ENCODE measurements around the gene CCSER2. TPM values are rescaled to one million over a fixed set of nuclear protein-coding genes. Genes with fewer than 3 reads are reported as not detected.
A peak's percentile ranks its signal among the peaks of the same experiment; 100 is the strongest.

The CCSER2 gene
- total and polyA plus RNA-seq, 4 donors, result 9.4 to 83.5 (median 32.5) TPM

GRCh38 chr10:84456126-84456525, 127.7 kb downstream of the CCSER2 start:
- Histone ChIP-seq H3K9ac (ENCODE audit: insufficient read depth in 1 of 2, low read length in 2 of 2) (no peak overlapping the region), H3K4me3 (no peak overlapping the region), H3K4me1 (ENCODE audit: control insufficient read depth in 5 of 5, insufficient read depth in 5 of 5, low read length in 5 of 5) (peaks cover 0 to 3% (median 0%) of the 10 kb centered on the region in 5 donors), H3K27ac (ENCODE audit: low read depth in 1 of 2, low read length in 1 of 2) (no peak overlapping the region), H3K36me3 (ENCODE audit: control insufficient read depth in 4 of 4, insufficient read depth in 4 of 4, low read length in 4 of 4) (peaks cover 5 to 15% (median 9%) of the 10 kb centered on the region in 4 donors), H3K9me3 (ENCODE audit: control insufficient read depth in 4 of 4, insufficient read depth in 3 of 4, low read length in 3 of 4) (peaks cover 0 to 5% (median 2%) of the 10 kb centered on the region in 4 donors), H3K27me3 (ENCODE audit: control insufficient read depth in 3 of 3, insufficient read depth in 3 of 3, low read length in 2 of 3) (no peaks in the 10 kb centered on the region)
- TF ChIP-seq, protein P1, sequence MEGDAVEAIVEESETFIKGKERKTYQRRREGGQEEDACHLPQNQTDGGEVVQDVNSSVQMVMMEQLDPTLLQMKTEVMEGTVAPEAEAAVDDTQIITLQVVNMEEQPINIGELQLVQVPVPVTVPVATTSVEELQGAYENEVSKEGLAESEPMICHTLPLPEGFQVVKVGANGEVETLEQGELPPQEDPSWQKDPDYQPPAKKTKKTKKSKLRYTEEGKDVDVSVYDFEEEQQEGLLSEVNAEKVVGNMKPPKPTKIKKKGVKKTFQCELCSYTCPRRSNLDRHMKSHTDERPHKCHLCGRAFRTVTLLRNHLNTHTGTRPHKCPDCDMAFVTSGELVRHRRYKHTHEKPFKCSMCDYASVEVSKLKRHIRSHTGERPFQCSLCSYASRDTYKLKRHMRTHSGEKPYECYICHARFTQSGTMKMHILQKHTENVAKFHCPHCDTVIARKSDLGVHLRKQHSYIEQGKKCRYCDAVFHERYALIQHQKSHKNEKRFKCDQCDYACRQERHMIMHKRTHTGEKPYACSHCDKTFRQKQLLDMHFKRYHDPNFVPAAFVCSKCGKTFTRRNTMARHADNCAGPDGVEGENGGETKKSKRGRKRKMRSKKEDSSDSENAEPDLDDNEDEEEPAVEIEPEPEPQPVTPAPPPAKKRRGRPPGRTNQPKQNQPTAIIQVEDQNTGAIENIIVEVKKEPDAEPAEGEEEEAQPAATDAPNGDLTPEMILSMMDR (IDR thresholded peaks at IDR 0.05; ENCODE audit: control extremely low read depth, extremely low read depth), result no peak
- no peak for DNase-seq
- 91 to 92% methylated on average over 2 of the region's 2 CpGs for WGBS, 2 donors
- no peak for ATAC-seq (ENCODE audit: insufficient read depth, low FRiP score)

GRCh38 chr10:84460520-84460919, 132.1 kb downstream of the CCSER2 start:
- no peak overlapping the region for H3K9ac ChIP-seq (ENCODE audit: insufficient read depth in 1 of 2, low read length in 2 of 2)
- no peak for ATAC-seq (ENCODE audit: insufficient read depth, low FRiP score)

GRCh38 chr10:84469470-84469869, 141.1 kb downstream of the CCSER2 start:
- H3K9ac ChIP-seq (ENCODE audit: insufficient read depth in 1 of 2, low read length in 2 of 2), result no peak overlapping the region
- WGBS, 2 donors, result 82 to 83% methylated on average over 1 of the region's 1 CpG
- H3K36me3 ChIP-seq (ENCODE audit: control insufficient read depth in 4 of 4, insufficient read depth in 4 of 4, low read length in 4 of 4), result peaks cover 5 to 9% (median 8%) of the 10 kb centered on the region in 4 donors
- H3K27me3 ChIP-seq (ENCODE audit: control insufficient read depth in 3 of 3, insufficient read depth in 3 of 3, low read length in 2 of 3), result no peaks in the 10 kb centered on the region
- DNase-seq (no peak), ATAC-seq (ENCODE audit: insufficient read depth, low FRiP score) (no peak)
- no peak overlapping the region for H3K4me3 ChIP-seq
- peaks cover 0 to 3% (median 0%) of the 10 kb centered on the region in 5 donors for H3K4me1 ChIP-seq (ENCODE audit: control insufficient read depth in 5 of 5, insufficient read depth in 5 of 5, low read length in 5 of 5)
- TF ChIP-seq, protein P1 (IDR thresholded peaks at IDR 0.05; ENCODE audit: control extremely low read depth, extremely low read depth), result no peak
- no peaks in the 10 kb centered on the region for H3K9me3 ChIP-seq (ENCODE audit: control insufficient read depth in 4 of 4, insufficient read depth in 3 of 4, low read length in 3 of 4)
- H3K27ac ChIP-seq (ENCODE audit: low read depth in 1 of 2, low read length in 1 of 2), result no peak overlapping the region

More at GRCh38 chr10:84460520-84460919, 132.1 kb downstream of the CCSER2 start:
- H3K4me1 ChIP-seq (ENCODE audit: control insufficient read depth in 5 of 5, insufficient read depth in 5 of 5, low read length in 5 of 5), result peaks cover 0 to 7% (median 0%) of the 10 kb centered on the region in 5 donors
- TF ChIP-seq, protein P1 (IDR thresholded peaks at IDR 0.05; ENCODE audit: control extremely low read depth, extremely low read depth), result no peak
- no peak overlapping the region for H3K4me3 ChIP-seq
- H3K27ac ChIP-seq (ENCODE audit: low read depth in 1 of 2, low read length in 1 of 2), result no peak overlapping the region
- H3K27me3 ChIP-seq (ENCODE audit: control insufficient read depth in 3 of 3, insufficient read depth in 3 of 3, low read length in 2 of 3), result no peaks in the 10 kb centered on the region
- H3K9me3 ChIP-seq (ENCODE audit: control insufficient read depth in 4 of 4, insufficient read depth in 3 of 4, low read length in 3 of 4), result peaks cover 0 to 5% (median 1%) of the 10 kb centered on the region in 4 donors
- H3K36me3 ChIP-seq (ENCODE audit: control insufficient read depth in 4 of 4, insufficient read depth in 4 of 4, low read length in 4 of 4), result peaks cover 8 to 21% (median 14%) of the 10 kb centered on the region in 4 donors
- DNase-seq, result peak in 1 of 3 donors; percentile 25

DNA sequence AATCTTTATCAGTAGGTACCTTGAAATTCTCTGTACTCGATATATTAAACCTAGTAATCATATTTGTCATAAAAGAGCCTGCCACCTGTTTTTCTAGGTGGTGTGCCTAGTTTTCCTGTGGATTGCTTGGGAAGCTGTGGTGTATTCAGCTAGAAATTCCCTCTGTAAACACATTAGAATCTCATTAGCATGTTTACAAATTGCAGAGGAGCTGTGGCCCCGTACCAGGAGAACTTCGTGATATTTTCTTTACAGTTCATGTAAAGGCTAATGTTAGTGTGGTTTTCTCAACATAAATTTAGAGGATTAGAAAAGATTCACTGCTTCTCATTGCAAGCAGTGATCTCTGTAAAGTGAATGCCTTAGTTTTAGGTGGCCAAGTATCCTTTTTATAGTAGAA, 144.7 kb downstream of the CCSER2 start:
- 87 to 90% methylated on average over 3 of the region's 3 CpGs for WGBS, 2 donors
- Histone ChIP-seq H3K36me3 (ENCODE audit: control insufficient read depth in 4 of 4, insufficient read depth in 4 of 4, low read length in 4 of 4) (peaks cover 0 to 10% (median 3%) of the 10 kb centered on the region in 4 donors), H3K9me3 (ENCODE audit: control insufficient read depth in 4 of 4, insufficient read depth in 3 of 4, low read length in 3 of 4) (no peaks in the 10 kb centered on the region), H3K27me3 (ENCODE audit: control insufficient read depth in 3 of 3, insufficient read depth in 3 of 3, low read length in 2 of 3) (no peaks in the 10 kb centered on the region), H3K27ac (ENCODE audit: low read depth in 1 of 2, low read length in 1 of 2) (no peak overlapping the region), H3K4me3 (no peak overlapping the region), H3K9ac (ENCODE audit: insufficient read depth in 1 of 2, low read length in 2 of 2) (no peak overlapping the region), H3K4me1 (ENCODE audit: control insufficient read depth in 5 of 5, insufficient read depth in 5 of 5, low read length in 5 of 5) (peaks cover 0 to 3% (median 0%) of the 10 kb centered on the region in 5 donors)
- TF ChIP-seq, protein P1 (IDR thresholded peaks at IDR 0.05; ENCODE audit: control extremely low read depth, extremely low read depth), result no peak
- ATAC-seq (ENCODE audit: insufficient read depth, low FRiP score), result no peak
- DNase-seq, result peak; percentile 22 to 72 (median 48)
